NCI-H146 treated with DMSO at 0.1 percent for 48 hours (cell line): ENCODE measurements around the gene HK1.
"Not testable (repeated sequence)": the region's sequence is repeated elsewhere in the genome, so short reads cannot be mapped to it uniquely, and the experiment has no call there.

Experiments used
- DNase-seq: peaks from one replicate; lab custom pipeline; 2025; ENCODE audit not compliant: unreplicated experiment; lab: John Stamatoyannopoulos, UW

The HK1 gene

GRCh38 chr10:69325637-69326523, 47.6 kb downstream of the HK1 start:
- DNase-seq = peak; percentile 38

- DNase-seq = no peak
Observed at GRCh38 chr10:69326692-69327091, 48.4 kb downstream of the HK1 start.

GRCh38 chr10:69327463-69328379, 49.4 kb downstream of the HK1 start:
- no peak for DNase-seq

GRCh38 chr10:69328380-69328735, 50.1 kb downstream of the HK1 start:
- no peak for DNase-seq

GRCh38 chr10:69328888-69329287, 50.6 kb downstream of the HK1 start:
- DNase-seq = not testable (repeated sequence)

- no peak for DNase-seq
Observed at GRCh38 chr10:69329721-69330178, 51.5 kb downstream of the HK1 start.

GRCh38 chr10:69331161-69331560, 52.9 kb downstream of the HK1 start:
- DNase-seq = no peak

- peak; percentile 70 for DNase-seq
Observed at GRCh38 chr10:69332278-69333010, 54.1 kb downstream of the HK1 start.

- DNase-seq = no peak
Observed at GRCh38 chr10:69333205-69333604, 54.9 kb downstream of the HK1 start.

- DNase-seq = not testable (repeated sequence)
Observed at GRCh38 chr10:69333865-69334301, 55.6 kb downstream of the HK1 start.

GRCh38 chr10:69334302-69335062, 56.2 kb downstream of the HK1 start:
- DNase-seq = no peak

- DNase-seq = no peak
Observed at GRCh38 chr10:69335063-69335587, 56.8 kb downstream of the HK1 start.

- no peak for DNase-seq
Observed at GRCh38 chr10:69335613-69336012, 57.3 kb downstream of the HK1 start.

- no peak for DNase-seq
Observed at GRCh38 chr10:69336952-69337295, 58.6 kb downstream of the HK1 start.

GRCh38 chr10:69337296-69338132, 59.2 kb downstream of the HK1 start:
- DNase-seq = peak; percentile 27

- DNase-seq = no peak
Observed at GRCh38 chr10:69338133-69338456, 59.8 kb downstream of the HK1 start.

- DNase-seq = no peak
Observed at GRCh38 chr10:69338547-69339450, 60.5 kb downstream of the HK1 start.

GRCh38 chr10:69340695-69341094, 62.4 kb downstream of the HK1 start:
- no peak for DNase-seq
